Measurements from ENCODE around the gene SEPTIN1.

SEPTIN1 gene

GRCh38 chr16:30369091-30369937, 13.0 kb downstream of the SEPTIN1 start:
- no peak for DNase-seq
- TF ChIP-seq CTCF (IDR thresholded peaks at IDR 0.05; ENCODE audit: low read depth, low read length, missing control alignments), result no peak
- Histone ChIP-seq H3K27me3 (replicated peaks) (no peaks in the 10 kb centered on the region), H3K27ac (peak overlapping the region; percentile 21), H3K36me3 (replicated peaks) (peaks cover 19% of the 10 kb centered on the region), H3K4me3 (ENCODE audit: low read depth, low read length) (peak overlapping the region; percentile 77)
- in situ Hi-C loops (cut with HindIII; ENCODE audit: low pct_ligation_motif_present, low sequenced_read_pairs), result no loop called here

- H3K27ac ChIP-seq, result no peak overlapping the region
- H3K36me3 ChIP-seq (replicated peaks), result peaks cover 19% of the 10 kb centered on the region
- TF ChIP-seq CTCF (IDR thresholded peaks at IDR 0.05; ENCODE audit: low read depth, low read length, missing control alignments), result no peak
- no peak for DNase-seq
- in situ Hi-C loops (cut with HindIII; ENCODE audit: low pct_ligation_motif_present, low sequenced_read_pairs), result no loop called here
- peak overlapping the region; percentile 77 for H3K4me3 ChIP-seq (ENCODE audit: low read depth, low read length)
- no peaks in the 10 kb centered on the region for H3K27me3 ChIP-seq (replicated peaks)
Observed at GRCh38 chr16:30368792-30369090, 13.6 kb downstream of the SEPTIN1 start.

GRCh38 chr16:30368122-30368791, 14.1 kb downstream of the SEPTIN1 start:
- DNase-seq, result peak; percentile 52
- Histone ChIP-seq H3K36me3 (replicated peaks) (peaks cover 20% of the 10 kb centered on the region), H3K4me3 (ENCODE audit: low read depth, low read length) (peak overlapping the region; percentile 77), H3K27ac (peak overlapping the region; percentile 39), H3K27me3 (replicated peaks) (no peaks in the 10 kb centered on the region)
- no peak for TF ChIP-seq CTCF (IDR thresholded peaks at IDR 0.05; ENCODE audit: low read depth, low read length, missing control alignments)
- in situ Hi-C loops (cut with HindIII; ENCODE audit: low pct_ligation_motif_present, low sequenced_read_pairs), result no loop called here

- in situ Hi-C loops (cut with HindIII; ENCODE audit: low pct_ligation_motif_present, low sequenced_read_pairs), result no loop called here
- no peak for DNase-seq
- TF ChIP-seq CTCF (IDR thresholded peaks at IDR 0.05; ENCODE audit: low read depth, low read length, missing control alignments), result no peak
- Histone ChIP-seq H3K36me3 (replicated peaks) (peaks cover 23% of the 10 kb centered on the region), H3K4me3 (ENCODE audit: low read depth, low read length) (peak overlapping the region; percentile 77), H3K27me3 (replicated peaks) (no peaks in the 10 kb centered on the region), H3K27ac (no peak overlapping the region)
Observed at GRCh38 chr16:30367349-30368009, 14.9 kb downstream of the SEPTIN1 start.

- in situ Hi-C loops (cut with HindIII; ENCODE audit: low pct_ligation_motif_present, low sequenced_read_pairs), result no loop called here
- no peak overlapping the region for H3K4me3 ChIP-seq (ENCODE audit: low read depth, low read length)
- H3K27me3 ChIP-seq (replicated peaks), result no peaks in the 10 kb centered on the region
- peaks cover 23% of the 10 kb centered on the region for H3K36me3 ChIP-seq (replicated peaks)
- no peak for TF ChIP-seq CTCF (IDR thresholded peaks at IDR 0.05; ENCODE audit: low read depth, low read length, missing control alignments)
- H3K27ac ChIP-seq, result no peak overlapping the region
- DNase-seq, result no peak
Observed at GRCh38 chr16:30366511-30366910, 15.8 kb downstream of the SEPTIN1 start.

All from brain microvascular endothelial cell (primary cell).